Measurements from ENCODE around the gene SLC25A11. TPM values are rescaled to one million over a fixed set of nuclear protein-coding genes. Genes with fewer than 3 reads are reported as not detected.
"Not testable (repeated sequence)": the region's sequence is repeated elsewhere in the genome, so short reads cannot be mapped to it uniquely, and the experiment has no call there.

Gene SLC25A11
- polyA plus RNA-seq, 4 donors: 40.5 to 90.1 (median 72.7) TPM

GRCh38 chr17:4921320-4921719 lies 18.5 kb downstream of the SLC25A11 start:
- no peak for DNase-seq (ENCODE audit: low read depth in 4 of 4, low spot score in 3 of 4)

- DNase-seq (ENCODE audit: low read depth in 4 of 4, low spot score in 3 of 4): no peak
Observed at GRCh38 chr17:4920351-4921048, 19.3 kb downstream of the SLC25A11 start.

GRCh38 chr17:4919511-4920047 lies 20.3 kb downstream of the SLC25A11 start:
- DNase-seq (ENCODE audit: low read depth in 4 of 4, low spot score in 3 of 4): no peak

GRCh38 chr17:4914551-4914950 lies 25.3 kb downstream of the SLC25A11 start:
- not testable (repeated sequence) for DNase-seq (ENCODE audit: low read depth in 4 of 4, low spot score in 3 of 4)

- DNase-seq (ENCODE audit: low read depth in 4 of 4, low spot score in 3 of 4): no peak
Observed at GRCh38 chr17:4913994-4914393, 25.9 kb downstream of the SLC25A11 start.

GRCh38 chr17:4908711-4909496 lies 30.9 kb downstream of the SLC25A11 start:
- peak; percentile 72 to 81 (median 78) for DNase-seq (ENCODE audit: low read depth in 4 of 4, low spot score in 3 of 4)

- no peak for DNase-seq (ENCODE audit: low read depth in 4 of 4, low spot score in 3 of 4)
Observed at GRCh38 chr17:4908301-4908700, 31.5 kb downstream of the SLC25A11 start.

GRCh38 chr17:4906642-4907041 lies 33.2 kb downstream of the SLC25A11 start:
- not testable (repeated sequence) for DNase-seq (ENCODE audit: low read depth in 4 of 4, low spot score in 3 of 4)

GRCh38 chr17:4903051-4903818 lies 36.6 kb downstream of the SLC25A11 start, which contains the start of gene CHRNE:
Gene CHRNE (minus strand): TSS chr17:4903098. CDS start chr17:4903063, 35 bp downstream.
- peak; percentile 59 to 77 (median 72) for DNase-seq (ENCODE audit: low read depth in 4 of 4, low spot score in 3 of 4)

- DNase-seq (ENCODE audit: low read depth in 4 of 4, low spot score in 3 of 4): no peak
Observed at GRCh38 chr17:4902540-4902939, 37.3 kb downstream of the SLC25A11 start.

- DNase-seq (ENCODE audit: low read depth in 4 of 4, low spot score in 3 of 4): no peak
Observed at GRCh38 chr17:4901648-4902344, 38.0 kb downstream of the SLC25A11 start.

GRCh38 chr17:4901108-4901647 lies 38.7 kb downstream of the SLC25A11 start:
- no peak for DNase-seq (ENCODE audit: low read depth in 4 of 4, low spot score in 3 of 4)

- DNase-seq (ENCODE audit: low read depth in 4 of 4, low spot score in 3 of 4): no peak
Observed at GRCh38 chr17:4900231-4901107, 39.4 kb downstream of the SLC25A11 start.

GRCh38 chr17:4899341-4900230 lies 40.3 kb downstream of the SLC25A11 start, which contains the start of gene C17orf107:
Gene C17orf107 (plus strand): TSS chr17:4899536. CDS start chr17:4899763, 227 bp downstream.
- peak in 2 of 4 donors; percentile 48 to 62 for DNase-seq (ENCODE audit: low read depth in 4 of 4, low spot score in 3 of 4)

- no peak for DNase-seq (ENCODE audit: low read depth in 4 of 4, low spot score in 3 of 4)
Observed at GRCh38 chr17:4898927-4899326, 40.9 kb downstream of the SLC25A11 start.

- DNase-seq (ENCODE audit: low read depth in 4 of 4, low spot score in 3 of 4): no peak
Observed at GRCh38 chr17:4898351-4898750, 41.5 kb downstream of the SLC25A11 start.

GRCh38 chr17:4897785-4898184 lies 42.1 kb downstream of the SLC25A11 start:
- no peak for DNase-seq (ENCODE audit: low read depth in 4 of 4, low spot score in 3 of 4)

GRCh38 chr17:4897198-4897687 lies 42.6 kb downstream of the SLC25A11 start:
- DNase-seq (ENCODE audit: low read depth in 4 of 4, low spot score in 3 of 4): no peak

Measured in left renal pelvis (tissue), 4 donors.